ENCODE data around the gene POLD4.

GRCh38 chr11:67313125-67313890, 40.0 kb downstream of the POLD4 start:
- TF ChIP-seq SP1 (IDR thresholded peaks at IDR 0.05) (no peak), ZNF384 (IDR thresholded peaks at IDR 0.05) (no peak), SUZ12 (IDR thresholded peaks at IDR 0.05) (no peak), TARDBP (IDR thresholded peaks at IDR 0.05) (no peak), CTBP1 (IDR thresholded peaks at IDR 0.05; ENCODE audit: borderline replicate concordance) (no peak), ELF4 (IDR thresholded peaks at IDR 0.05) (no peak), FOXM1 (IDR thresholded peaks at IDR 0.05; ENCODE audit: borderline replicate concordance) (no peak), NFRKB (IDR thresholded peaks at IDR 0.05) (no peak), ARNT (IDR thresholded peaks at IDR 0.05) (no peak), FOXA1 (IDR thresholded peaks at IDR 0.05) (no peak)
- TF ChIP-seq, protein P1, sequence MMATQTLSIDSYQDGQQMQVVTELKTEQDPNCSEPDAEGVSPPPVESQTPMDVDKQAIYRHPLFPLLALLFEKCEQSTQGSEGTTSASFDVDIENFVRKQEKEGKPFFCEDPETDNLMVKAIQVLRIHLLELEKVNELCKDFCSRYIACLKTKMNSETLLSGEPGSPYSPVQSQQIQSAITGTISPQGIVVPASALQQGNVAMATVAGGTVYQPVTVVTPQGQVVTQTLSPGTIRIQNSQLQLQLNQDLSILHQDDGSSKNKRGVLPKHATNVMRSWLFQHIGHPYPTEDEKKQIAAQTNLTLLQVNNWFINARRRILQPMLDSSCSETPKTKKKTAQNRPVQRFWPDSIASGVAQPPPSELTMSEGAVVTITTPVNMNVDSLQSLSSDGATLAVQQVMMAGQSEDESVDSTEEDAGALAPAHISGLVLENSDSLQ (IDR thresholded peaks at IDR 0.05) = no peak

Data from HEK293T (cell line).